Measurements from ENCODE around the gene POMGNT1. TPM values are rescaled to one million over a fixed set of nuclear protein-coding genes. Genes with fewer than 3 reads are reported as not detected.

The POMGNT1 gene
- total RNA-seq, 4 donors from 2014 or later: 31.0 to 50.4 (median 38.2) TPM

DNA sequence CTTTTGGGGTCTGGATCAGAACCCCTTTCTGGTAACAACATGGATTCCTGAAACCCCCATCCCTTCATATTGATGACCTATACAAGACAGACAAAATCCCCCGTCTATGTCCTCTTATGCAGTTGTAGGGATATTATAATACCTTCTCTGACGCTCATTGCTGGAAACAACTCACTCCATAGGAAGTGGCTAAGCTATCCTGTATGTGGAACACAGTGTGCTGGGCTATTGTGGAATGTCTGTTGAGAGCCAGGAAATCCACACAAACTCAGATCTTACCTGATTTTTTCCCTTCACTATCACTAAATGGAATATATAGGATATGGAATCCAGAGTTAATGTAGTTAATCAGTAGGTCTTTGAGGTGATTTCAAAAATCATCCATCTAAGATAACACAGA is 48.1 kb downstream of the POMGNT1 start:
- H3K27me3 ChIP-seq: no peaks in the 10 kb centered on the region
- TF ChIP-seq POLR2A (IDR thresholded peaks at IDR 0.05) (no peak), POLR2AphosphoS5 (IDR thresholded peaks at IDR 0.05) (peak; percentile 30)
- H3K4me1 ChIP-seq: no peaks in the 10 kb centered on the region
- 71 to 91% methylated on average over 1 to 2 of the region's 2 CpGs for WGBS, 2 donors (ENCODE audit: low coverage in 1 of 2)
- H3K36me3 ChIP-seq: no peaks in the 10 kb centered on the region
- no peak overlapping the region for H3K4me3 ChIP-seq
- no peaks in the 10 kb centered on the region for H3K9me3 ChIP-seq
- ATAC-seq: peak; percentile 60
- peak overlapping the region in 2 of 4 donors; percentile 32 to 64 for H3K27ac ChIP-seq

GRCh38 chr1:46148318-46148717 is 49.9 kb downstream of the POMGNT1 start:
- Histone ChIP-seq H3K4me3 (no peak overlapping the region), H3K9me3 (no peaks in the 10 kb centered on the region), H3K27me3 (no peaks in the 10 kb centered on the region), H3K4me1 (no peaks in the 10 kb centered on the region), H3K27ac (no peak overlapping the region), H3K36me3 (no peaks in the 10 kb centered on the region)
- no peak for TF ChIP-seq POLR2A (IDR thresholded peaks at IDR 0.05)
- TF ChIP-seq CTCF (IDR thresholded peaks at IDR 0.05): no peak
- TF ChIP-seq EP300 (IDR thresholded peaks at IDR 0.05): no peak
- TF ChIP-seq POLR2AphosphoS5 (IDR thresholded peaks at IDR 0.05): no peak
- WGBS, 2 donors (ENCODE audit: low coverage in 1 of 2): 62 to 100% methylated on average over 1 to 2 of the region's 2 CpGs
- ATAC-seq: no peak

Small RNA genes within 50 kb of the gene (small RNA-seq; reads per million reads assigned to genes)
- gene AL672043.1: 0 reads per million in 4 donors

Other genes with a start within 250 kb of the POMGNT1 start
- gene PIK3R3, start 65.8 kb downstream of the POMGNT1 start, total RNA-seq: 10 to 100 TPM; 21.7 to 34.7 (median 28.2) TPM
- gene TSPAN1, start 23.3 kb downstream of the POMGNT1 start, total RNA-seq: 10 to 100 TPM in 1 of 4 donors, 1 to 10 TPM in 3; 1.0 to 11.0 (median 1.7) TPM
- gene P3R3URF, start 21.9 kb downstream of the POMGNT1 start, total RNA-seq: not detected
- 10 to 100 TPM in 2 of 4 donors, 1 to 10 TPM in 2; 6.7 to 16.2 (median 9.9) TPM for gene LURAP1, start 4.9 kb upstream of the POMGNT1 start, total RNA-seq
- 1 to 10 TPM in 1 of 4 donors, not detected in 3; 9.2 TPM for gene RAD54L, start 49.3 kb upstream of the POMGNT1 start, total RNA-seq
- 10 to 100 TPM; 55.6 to 77.9 (median 66.7) TPM for gene LRRC41, start 105.2 kb upstream of the POMGNT1 start, total RNA-seq
- 100 to 1,000 TPM; 202 to 421 (median 359) TPM for gene UQCRH, start 105.3 kb upstream of the POMGNT1 start, total RNA-seq
- 10 to 100 TPM; 11.4 to 24.5 (median 18.4) TPM for gene NSUN4, start 142.4 kb upstream of the POMGNT1 start, total RNA-seq
- gene FAAH, start 195.9 kb upstream of the POMGNT1 start, total RNA-seq: 1 to 10 TPM; 6.8 to 8.1 (median 7.4) TPM